ENCODE results near the gene CBARP. TPM values are rescaled to one million over a fixed set of nuclear protein-coding genes. Genes with fewer than 3 reads are reported as not detected.

Gene CBARP
- total and polyA plus RNA-seq, 2 donors (not counting 3 experiments of a cell fraction or from before 2014, with no cell fraction given): 3.5 to 9.2 TPM

DNA sequence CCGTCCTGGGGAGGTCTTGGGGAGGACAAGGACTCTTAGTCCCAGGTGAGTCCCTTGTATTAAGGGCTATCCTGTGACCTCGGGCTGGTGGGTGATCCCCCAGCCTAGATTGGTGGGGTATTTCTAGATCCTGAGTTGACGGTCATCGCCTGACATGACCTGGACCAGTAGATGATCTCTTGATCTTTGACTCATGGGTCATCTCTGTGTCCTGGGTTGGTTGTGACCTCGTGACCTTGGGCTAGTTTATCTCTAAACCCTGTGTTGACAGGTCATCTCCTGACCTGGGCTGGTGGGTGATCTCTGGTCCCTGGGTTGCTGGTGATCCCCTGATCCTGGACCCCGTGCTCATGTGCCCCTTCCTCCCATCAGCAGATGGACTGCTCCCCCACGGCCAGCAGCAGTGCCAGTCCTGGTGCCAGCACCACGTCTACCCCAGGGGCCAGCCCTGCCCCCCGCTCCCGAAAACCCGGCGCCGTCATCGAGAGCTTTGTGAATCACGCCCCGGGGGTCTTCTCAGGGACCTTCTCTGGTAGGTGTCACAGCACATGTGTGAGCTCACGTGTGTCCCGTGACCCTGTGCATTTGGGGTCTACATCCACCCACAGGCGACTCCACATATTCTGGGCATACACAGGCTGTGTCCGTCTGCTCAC lies 16.9 kb upstream of the CBARP start:
- no peak for FAIRE-seq

GRCh38 chr19:1254081-1254527 lies 16.3 kb upstream of the CBARP start:
- dilution Hi-C loops (cut with MboI; ENCODE audit: extremely low pct_ligation_motif_present, low sequenced_read_pairs): no loop called here
- ChIA-PET POLR2A (interaction anchor here (0.5 to 2.2 kb wide), 4 partner anchors 12 to 41 kb away, joined by 5 to 34 read pairs (median 14); partner anchors contain the start of gene CIRBP), CTCF (interaction anchor here (0.7 to 2.2 kb wide), 2 partner anchors 10 to 12 kb away, joined by 6 to 89 read pairs; no protein-coding TSS in a partner anchor)
- TF ChIP-seq CTCF (IDR thresholded peaks at IDR 0.05; ENCODE audit: extremely low read depth in 1 of 2, insufficient read depth in 1 of 2, low read depth in 1 of 2, low read length in 2 of 2) (no peak), JUN (IDR thresholded peaks at IDR 0.05; ENCODE audit: borderline replicate concordance, insufficient read depth, insufficient read length, low read depth) (no peak), POLR2A (IDR thresholded peaks at IDR 0.05; ENCODE audit: low read depth, low read length) (no peak), MYC (IDR thresholded peaks at IDR 0.05; ENCODE audit: low read depth, low read length) (no peak), FOS (IDR thresholded peaks at IDR 0.05; ENCODE audit: borderline replicate concordance, insufficient read depth, low read length) (no peak), EZH2 (IDR thresholded peaks at IDR 0.05; ENCODE audit: borderline replicate concordance, low read depth, low read length, severe bottlenecking) (no peak), MAX (IDR thresholded peaks at IDR 0.05; ENCODE audit: insufficient read depth, insufficient read length) (no peak), GATA2 (IDR thresholded peaks at IDR 0.05; ENCODE audit: insufficient read depth, insufficient read length, low read depth, low read length) (no peak), POLR2AphosphoS5 (IDR thresholded peaks at IDR 0.05; ENCODE audit: insufficient read depth, low read depth, low read length) (no peak)
- Histone ChIP-seq H3K4me3 (replicated peaks in 1 of 3; ENCODE audit: insufficient read depth in 1 of 3, low read depth in 1 of 3, low read length in 3 of 3) (no peak overlapping the region), H3K36me3 (ENCODE audit: control insufficient read depth in 2 of 2, extremely low read depth in 1 of 2, insufficient read depth in 2 of 2, low read length in 2 of 2) (peaks cover 29 to 36% of the 10 kb centered on the region in 2 experiments), H3K27ac (ENCODE audit: insufficient read depth, low read depth, low read length) (peak overlapping the region; percentile 90), H4K20me1 (replicated peaks; ENCODE audit: control insufficient read depth, extremely low read depth, insufficient read depth, low read length) (no peaks in the 10 kb centered on the region), H2AFZ (ENCODE audit: low read depth, low read length) (no peak overlapping the region), H3K4me1 (ENCODE audit: control insufficient read depth, extremely low read depth, insufficient read depth, low read length) (peaks cover 34% of the 10 kb centered on the region), H3K9me1 (replicated peaks; ENCODE audit: control insufficient read depth, extremely low read depth, insufficient read depth, low read length) (no peaks in the 10 kb centered on the region), H3K27me3 (ENCODE audit: control insufficient read depth in 2 of 2, insufficient read depth in 2 of 2, low read length in 2 of 2) (no peaks in the 10 kb centered on the region), H3K79me2 (ENCODE audit: control insufficient read depth, insufficient read depth, low read length) (peaks cover 63% of the 10 kb centered on the region), H3K9me3 (replicated peaks; ENCODE audit: control insufficient read depth, insufficient read depth, low read length) (no peaks in the 10 kb centered on the region), H3K9ac (replicated peaks; ENCODE audit: extremely low read depth, insufficient read depth, low read length) (peak overlapping the region; percentile 65), H3K4me2 (ENCODE audit: insufficient read depth, low read length) (peak overlapping the region; percentile 66)
- FAIRE-seq: no peak
- BruUV-seq (replicated peaks): no TSS peak
- intact Hi-C loops (cut with micrococcal nuclease): no loop called here
- DNase-seq (ENCODE audit: low read depth, low spot score): no peak

More for the DNA sequence above, 16.9 kb upstream of the CBARP start:
- intact Hi-C loops (cut with micrococcal nuclease) (no loop called here), dilution Hi-C loops (cut with MboI; ENCODE audit: extremely low pct_ligation_motif_present, low sequenced_read_pairs) (no loop called here)
- no peaks in the 10 kb centered on the region for H4K20me1 ChIP-seq (replicated peaks; ENCODE audit: control insufficient read depth, extremely low read depth, insufficient read depth, low read length)
- H3K9me1 ChIP-seq (replicated peaks; ENCODE audit: control insufficient read depth, extremely low read depth, insufficient read depth, low read length): no peaks in the 10 kb centered on the region
- H3K79me2 ChIP-seq (ENCODE audit: control insufficient read depth, insufficient read depth, low read length): peaks cover 63% of the 10 kb centered on the region
- H3K4me2 ChIP-seq (ENCODE audit: insufficient read depth, low read length): no peak overlapping the region
- TF ChIP-seq POLR2A (IDR thresholded peaks at IDR 0.05; ENCODE audit: low read depth, low read length): peak; percentile 19
- TF ChIP-seq MAX (IDR thresholded peaks at IDR 0.05; ENCODE audit: insufficient read depth, insufficient read length): no peak
- no peak for DNase-seq (ENCODE audit: low read depth, low spot score)
- H3K9me3 ChIP-seq (replicated peaks; ENCODE audit: control insufficient read depth, insufficient read depth, low read length): no peaks in the 10 kb centered on the region
- no TSS peak for BruUV-seq (replicated peaks)
- peaks cover 39% of the 10 kb centered on the region for H3K4me1 ChIP-seq (ENCODE audit: control insufficient read depth, extremely low read depth, insufficient read depth, low read length)
- H3K27ac ChIP-seq (ENCODE audit: insufficient read depth, low read depth, low read length): no peak overlapping the region
- ChIA-PET CTCF (interaction anchor here (0.7 to 2.2 kb wide), 3 partner anchors 10 to 12 kb away, joined by 6 to 89 read pairs (median 10); no protein-coding TSS in a partner anchor), POLR2A (interaction anchor here (1.1 to 2.2 kb wide), 2 partner anchors 12 to 15 kb away, joined by 5 to 34 read pairs; partner anchors contain the start of gene CIRBP)
- H3K27me3 ChIP-seq (ENCODE audit: control insufficient read depth in 2 of 2, insufficient read depth in 2 of 2, low read length in 2 of 2): no peaks in the 10 kb centered on the region
- no peak overlapping the region for H2AFZ ChIP-seq (ENCODE audit: low read depth, low read length)
- peaks cover 29 to 36% of the 10 kb centered on the region in 2 experiments for H3K36me3 ChIP-seq (ENCODE audit: control insufficient read depth in 2 of 2, extremely low read depth in 1 of 2, insufficient read depth in 2 of 2, low read length in 2 of 2)
- H3K9ac ChIP-seq (replicated peaks; ENCODE audit: extremely low read depth, insufficient read depth, low read length): no peak overlapping the region
- no peak overlapping the region for H3K4me3 ChIP-seq (replicated peaks in 1 of 3; ENCODE audit: insufficient read depth in 1 of 3, low read depth in 1 of 3, low read length in 3 of 3)
